Astrocyte (in vitro differentiated cells and primary cell): ENCODE data around the gene CACNB2.

Source experiments
- EZH2 ChIP-seq: IDR thresholded peaks from 2 replicates; pipeline ENCODE4 v1.6.1; 2012; ENCODE audit warnings: mild to moderate bottlenecking, low read length, inconsistent platforms; ENCODE audit not compliant: insufficient read depth
- TF ChIP-seq, protein P1 (sequence below): IDR thresholded peaks from 2 replicates; pipeline ENCODE4 v1.5.1; 2011; ENCODE audit warnings: low read depth, mild to moderate bottlenecking, inconsistent platforms, low read length, moderate library complexity; ENCODE audit not compliant: insufficient read depth

DNA sequence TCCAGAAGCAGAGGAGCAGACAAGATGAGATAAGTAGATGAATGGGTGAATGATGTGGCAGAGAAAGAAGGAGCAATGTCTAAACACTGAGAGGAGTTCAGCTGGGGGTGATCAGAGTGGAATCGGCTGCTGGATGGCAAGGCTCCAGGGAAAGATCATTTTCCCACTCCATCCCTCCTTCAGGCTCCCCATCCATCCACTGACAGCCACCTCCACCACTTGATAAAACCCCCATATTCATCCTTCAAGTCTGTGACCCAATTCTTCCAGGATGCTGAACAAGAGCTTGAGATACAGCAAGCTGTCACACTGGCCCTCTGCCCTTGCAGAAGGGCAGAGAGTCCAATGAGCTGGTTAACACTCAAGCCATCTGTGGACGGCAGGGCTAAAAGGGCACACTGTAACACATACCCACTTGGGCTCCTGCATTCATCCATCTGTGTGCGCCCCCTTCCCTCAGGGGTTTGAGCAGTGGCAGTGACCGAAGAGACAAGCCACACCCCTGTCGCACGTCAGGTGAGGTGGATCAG lies 30.8 kb upstream of the CACNB2 start:
- TF ChIP-seq, protein P1, sequence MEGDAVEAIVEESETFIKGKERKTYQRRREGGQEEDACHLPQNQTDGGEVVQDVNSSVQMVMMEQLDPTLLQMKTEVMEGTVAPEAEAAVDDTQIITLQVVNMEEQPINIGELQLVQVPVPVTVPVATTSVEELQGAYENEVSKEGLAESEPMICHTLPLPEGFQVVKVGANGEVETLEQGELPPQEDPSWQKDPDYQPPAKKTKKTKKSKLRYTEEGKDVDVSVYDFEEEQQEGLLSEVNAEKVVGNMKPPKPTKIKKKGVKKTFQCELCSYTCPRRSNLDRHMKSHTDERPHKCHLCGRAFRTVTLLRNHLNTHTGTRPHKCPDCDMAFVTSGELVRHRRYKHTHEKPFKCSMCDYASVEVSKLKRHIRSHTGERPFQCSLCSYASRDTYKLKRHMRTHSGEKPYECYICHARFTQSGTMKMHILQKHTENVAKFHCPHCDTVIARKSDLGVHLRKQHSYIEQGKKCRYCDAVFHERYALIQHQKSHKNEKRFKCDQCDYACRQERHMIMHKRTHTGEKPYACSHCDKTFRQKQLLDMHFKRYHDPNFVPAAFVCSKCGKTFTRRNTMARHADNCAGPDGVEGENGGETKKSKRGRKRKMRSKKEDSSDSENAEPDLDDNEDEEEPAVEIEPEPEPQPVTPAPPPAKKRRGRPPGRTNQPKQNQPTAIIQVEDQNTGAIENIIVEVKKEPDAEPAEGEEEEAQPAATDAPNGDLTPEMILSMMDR = no peak
- TF ChIP-seq EZH2 = no peak
